Measurements from ENCODE around the gene NEBL.

Gene NEBL

DNA sequence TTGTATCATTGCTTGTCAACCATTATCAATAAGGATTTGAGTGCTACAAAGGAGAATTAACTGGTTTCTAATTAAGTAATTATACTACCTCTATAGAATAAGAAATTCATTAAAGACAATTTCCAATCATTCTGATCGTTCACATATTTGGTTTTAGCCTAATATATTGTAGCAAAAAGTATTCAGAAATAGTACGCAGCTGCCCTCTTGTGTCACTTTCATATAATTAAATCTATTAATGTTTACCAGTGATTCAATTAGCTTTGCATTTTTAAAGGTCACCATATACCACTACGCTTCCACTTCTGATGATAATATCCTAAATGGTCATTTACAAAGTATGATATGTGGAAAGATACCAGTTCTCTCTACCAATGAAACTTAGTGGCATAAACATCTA is 128.3 kb downstream of the NEBL start:
- no peak overlapping the region for H3K4me3 ChIP-seq (ENCODE audit: low read depth in 1 of 2, low read length in 1 of 2)
- no peaks in the 10 kb centered on the region for H3K27me3 ChIP-seq
- TF ChIP-seq, protein P1, sequence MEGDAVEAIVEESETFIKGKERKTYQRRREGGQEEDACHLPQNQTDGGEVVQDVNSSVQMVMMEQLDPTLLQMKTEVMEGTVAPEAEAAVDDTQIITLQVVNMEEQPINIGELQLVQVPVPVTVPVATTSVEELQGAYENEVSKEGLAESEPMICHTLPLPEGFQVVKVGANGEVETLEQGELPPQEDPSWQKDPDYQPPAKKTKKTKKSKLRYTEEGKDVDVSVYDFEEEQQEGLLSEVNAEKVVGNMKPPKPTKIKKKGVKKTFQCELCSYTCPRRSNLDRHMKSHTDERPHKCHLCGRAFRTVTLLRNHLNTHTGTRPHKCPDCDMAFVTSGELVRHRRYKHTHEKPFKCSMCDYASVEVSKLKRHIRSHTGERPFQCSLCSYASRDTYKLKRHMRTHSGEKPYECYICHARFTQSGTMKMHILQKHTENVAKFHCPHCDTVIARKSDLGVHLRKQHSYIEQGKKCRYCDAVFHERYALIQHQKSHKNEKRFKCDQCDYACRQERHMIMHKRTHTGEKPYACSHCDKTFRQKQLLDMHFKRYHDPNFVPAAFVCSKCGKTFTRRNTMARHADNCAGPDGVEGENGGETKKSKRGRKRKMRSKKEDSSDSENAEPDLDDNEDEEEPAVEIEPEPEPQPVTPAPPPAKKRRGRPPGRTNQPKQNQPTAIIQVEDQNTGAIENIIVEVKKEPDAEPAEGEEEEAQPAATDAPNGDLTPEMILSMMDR (IDR thresholded peaks at IDR 0.05) = no peak
- no peaks in the 10 kb centered on the region for H3K36me3 ChIP-seq
- H3K4me1 ChIP-seq (ENCODE audit: control insufficient read depth in 1 of 2, insufficient read depth in 1 of 2, low read depth in 1 of 2, low read length in 1 of 2) = no peaks in the 10 kb centered on the region
- H3K27ac ChIP-seq = no peak overlapping the region
- H3K9me3 ChIP-seq = no peaks in the 10 kb centered on the region

DNA sequence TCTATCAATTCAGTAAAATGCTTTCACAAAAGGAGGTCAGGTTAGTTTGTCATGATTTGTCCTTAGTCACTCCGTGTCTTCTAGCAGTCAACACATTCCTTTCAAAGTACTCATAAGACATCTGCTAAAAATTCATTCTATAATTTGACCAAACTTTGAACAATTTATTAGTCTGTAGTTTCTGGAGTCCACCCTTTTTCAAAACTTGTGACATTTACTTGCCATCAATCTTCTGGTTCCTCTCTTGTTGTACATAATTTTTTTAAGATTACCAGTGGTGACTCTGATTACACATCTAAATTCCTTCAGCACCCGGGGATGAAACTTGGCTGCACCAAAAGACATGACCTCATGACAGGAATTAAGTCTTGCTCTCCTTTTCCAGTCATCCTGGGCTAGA is 130.1 kb downstream of the NEBL start:
- Histone ChIP-seq H3K4me3 (ENCODE audit: low read depth in 1 of 2, low read length in 1 of 2) (no peak overlapping the region), H3K27me3 (no peaks in the 10 kb centered on the region), H3K4me1 (ENCODE audit: control insufficient read depth in 1 of 2, insufficient read depth in 1 of 2, low read depth in 1 of 2, low read length in 1 of 2) (no peaks in the 10 kb centered on the region), H3K27ac (no peak overlapping the region), H3K9me3 (no peaks in the 10 kb centered on the region), H3K36me3 (no peaks in the 10 kb centered on the region)
- TF ChIP-seq, protein P1 (IDR thresholded peaks at IDR 0.05) = no peak

DNA sequence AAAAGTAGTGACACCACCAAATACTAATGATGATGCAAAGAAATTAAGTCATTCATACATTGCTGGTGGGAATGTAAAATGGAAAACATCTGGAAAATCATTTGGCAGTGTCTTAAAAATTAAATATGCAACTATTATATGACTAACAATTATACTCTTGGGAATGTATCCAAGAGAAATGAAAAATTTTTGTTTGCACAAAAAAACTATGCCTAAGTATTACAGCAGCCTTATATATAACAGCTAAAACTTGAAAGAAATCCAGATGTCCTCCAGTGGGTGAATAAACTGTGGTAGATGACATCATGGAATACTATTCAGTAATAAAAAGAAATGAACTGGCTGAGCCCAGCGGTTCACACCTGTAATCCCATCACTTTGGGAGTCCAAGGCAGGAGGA is 132.0 kb downstream of the NEBL start:
- no peaks in the 10 kb centered on the region for H3K9me3 ChIP-seq
- TF ChIP-seq, protein P1 (IDR thresholded peaks at IDR 0.05) = no peak
- H3K27ac ChIP-seq = no peak overlapping the region
- H3K27me3 ChIP-seq = no peaks in the 10 kb centered on the region
- H3K4me1 ChIP-seq (ENCODE audit: control insufficient read depth in 1 of 2, insufficient read depth in 1 of 2, low read depth in 1 of 2, low read length in 1 of 2) = no peaks in the 10 kb centered on the region
- no peak overlapping the region for H3K4me3 ChIP-seq (ENCODE audit: low read depth in 1 of 2, low read length in 1 of 2)
- no peaks in the 10 kb centered on the region for H3K36me3 ChIP-seq

DNA sequence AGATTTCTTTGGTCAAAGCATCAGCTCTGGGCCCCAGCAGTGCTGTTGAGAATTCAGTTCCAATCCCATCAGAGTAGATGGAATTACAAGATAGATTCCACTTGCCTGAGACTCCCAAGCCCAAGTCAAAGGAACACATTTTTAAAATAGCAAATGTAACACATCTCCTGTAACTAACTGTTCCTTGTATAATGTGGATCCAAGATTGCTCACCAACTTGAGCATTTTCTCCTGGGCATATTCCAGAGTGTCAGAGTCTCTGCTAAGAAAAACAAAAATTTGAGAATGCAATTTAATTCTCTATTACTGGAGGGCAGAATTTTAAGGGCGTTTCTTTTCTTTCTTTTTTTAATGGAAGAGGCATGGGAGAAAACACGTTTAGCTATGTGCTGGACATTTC is 136.7 kb downstream of the NEBL start:
- Histone ChIP-seq H3K27ac (no peak overlapping the region), H3K27me3 (no peaks in the 10 kb centered on the region), H3K9me3 (no peaks in the 10 kb centered on the region), H3K36me3 (no peaks in the 10 kb centered on the region), H3K4me3 (ENCODE audit: low read depth in 1 of 2, low read length in 1 of 2) (no peak overlapping the region), H3K4me1 (ENCODE audit: control insufficient read depth in 1 of 2, insufficient read depth in 1 of 2, low read depth in 1 of 2, low read length in 1 of 2) (no peaks in the 10 kb centered on the region)
- TF ChIP-seq, protein P1 (IDR thresholded peaks at IDR 0.05) = no peak

DNA sequence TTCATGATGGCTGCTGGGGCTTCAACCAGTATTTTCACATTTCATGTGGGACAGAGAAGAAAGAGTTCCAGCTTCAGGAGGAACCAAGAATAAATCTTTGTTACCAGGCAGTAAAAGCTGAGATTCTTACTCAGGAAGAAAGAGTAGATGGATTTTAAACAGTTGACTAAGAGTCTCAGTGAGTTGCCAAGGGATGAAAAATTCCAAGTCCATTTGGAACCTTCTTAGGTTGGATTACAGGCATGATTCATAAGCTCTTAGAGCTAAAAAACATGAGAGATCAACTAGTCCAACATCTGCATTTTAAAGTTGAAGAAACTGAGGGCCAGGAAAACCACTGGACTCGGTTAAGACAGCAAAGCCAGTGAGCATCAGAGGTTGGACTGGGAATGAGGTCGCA is 148.6 kb downstream of the NEBL start:
- Histone ChIP-seq H3K4me3 (ENCODE audit: low read depth in 1 of 2, low read length in 1 of 2) (no peak overlapping the region), H3K4me1 (ENCODE audit: control insufficient read depth in 1 of 2, insufficient read depth in 1 of 2, low read depth in 1 of 2, low read length in 1 of 2) (no peaks in the 10 kb centered on the region), H3K27me3 (no peaks in the 10 kb centered on the region), H3K27ac (no peak overlapping the region), H3K36me3 (no peaks in the 10 kb centered on the region), H3K9me3 (peaks cover 4% of the 10 kb centered on the region)
- TF ChIP-seq, protein P1 (IDR thresholded peaks at IDR 0.05) = no peak

DNA sequence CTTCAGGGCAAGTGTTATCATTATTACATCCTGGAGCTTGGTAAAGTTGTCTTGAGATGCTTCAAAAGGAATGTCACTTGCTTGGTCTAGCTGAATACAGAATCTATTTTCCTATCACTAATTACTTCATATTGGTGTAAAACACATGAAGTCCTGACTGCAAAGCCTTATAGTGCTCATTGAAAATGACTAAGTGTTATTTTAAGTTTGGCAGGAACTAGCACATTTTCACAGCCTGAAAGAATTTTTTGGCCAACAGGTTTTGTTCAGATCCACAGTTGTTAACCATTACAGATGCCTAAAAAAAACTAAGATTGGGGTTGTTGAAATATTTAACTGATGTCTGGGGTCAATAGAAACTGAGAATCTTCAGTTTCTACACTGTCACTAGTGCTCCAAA is 149.3 kb downstream of the NEBL start:
- Histone ChIP-seq H3K4me3 (ENCODE audit: low read depth in 1 of 2, low read length in 1 of 2) (no peak overlapping the region), H3K27ac (no peak overlapping the region), H3K36me3 (no peaks in the 10 kb centered on the region), H3K9me3 (peaks cover 4% of the 10 kb centered on the region), H3K27me3 (no peaks in the 10 kb centered on the region), H3K4me1 (ENCODE audit: control insufficient read depth in 1 of 2, insufficient read depth in 1 of 2, low read depth in 1 of 2, low read length in 1 of 2) (no peaks in the 10 kb centered on the region)
- TF ChIP-seq, protein P1 (IDR thresholded peaks at IDR 0.05) = no peak
